K562 (cell line): ENCODE results near the gene PSAP.

ENCODE experiments used
- BACH1 ChIP-seq: fragments of 200-800 bp; sonication (Bioruptor generic); IDR thresholded peaks from 2 replicates; pipeline ENCODE4 v1.6.1; 2016; ENCODE audit warnings: missing genetic modification characterization, missing compliant biosample characterization
- CTCF ChIP-seq, 3 experiments: IDR thresholded peaks in 2 of 3; conservative IDR thresholded peaks in 1 of 3; 2 replicates each; pipeline ENCODE4 v1.5.1; 2011 to 2012; ENCODE audit warnings: low read length in 3 of 3, mild to moderate bottlenecking in 3 of 3, control low read depth in 2 of 3, improper control_type of control experiment in 1 of 3, inconsistent platforms in 1 of 3, low read depth in 1 of 3, mixed read lengths in 1 of 3, moderate library complexity in 1 of 3; ENCODE audit not compliant: insufficient read depth in 2 of 3
- GATA2 ChIP-seq: sonication (generic); formaldehyde crosslinking; IDR thresholded peaks from 2 replicates; pipeline ENCODE4 v1.4.0; 2020; ENCODE audit warnings: mild to moderate bottlenecking, missing genetic modification reagents
- KDM5B ChIP-seq: fragments of 200-600 bp; sonication (generic); IDR thresholded peaks from 2 replicates; pipeline ENCODE4 v1.6.1; 2012; ENCODE audit warnings: low read depth, mild to moderate bottlenecking, moderate library complexity, low read length, control low read depth, inconsistent platforms; ENCODE audit not compliant: insufficient replicate concordance
- TF ChIP-seq, protein P1 (sequence below): sonication (generic); IDR thresholded peaks from 2 replicates; pipeline ENCODE4 v1.6.1; 2016

DNA sequence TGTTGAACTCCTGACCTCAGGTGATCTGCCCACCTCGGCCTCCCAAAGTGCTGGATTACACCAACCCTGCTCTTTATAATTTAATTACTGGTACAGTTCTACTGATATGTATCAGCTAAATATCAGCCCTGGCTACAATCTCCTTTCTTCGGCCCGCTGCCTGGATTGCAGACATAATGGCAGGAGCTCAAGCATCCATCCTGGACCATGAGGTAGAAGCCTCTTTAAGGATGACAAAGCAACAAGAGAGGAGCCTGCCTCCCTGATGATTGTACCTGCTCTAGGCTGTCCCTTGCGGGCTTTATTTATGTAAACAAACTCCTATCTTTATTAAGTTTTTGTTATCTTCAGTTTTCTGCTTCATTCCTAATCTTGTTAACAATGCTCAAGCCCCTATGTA is 5.6 kb upstream of the PSAP start:
- TF ChIP-seq, protein P1, sequence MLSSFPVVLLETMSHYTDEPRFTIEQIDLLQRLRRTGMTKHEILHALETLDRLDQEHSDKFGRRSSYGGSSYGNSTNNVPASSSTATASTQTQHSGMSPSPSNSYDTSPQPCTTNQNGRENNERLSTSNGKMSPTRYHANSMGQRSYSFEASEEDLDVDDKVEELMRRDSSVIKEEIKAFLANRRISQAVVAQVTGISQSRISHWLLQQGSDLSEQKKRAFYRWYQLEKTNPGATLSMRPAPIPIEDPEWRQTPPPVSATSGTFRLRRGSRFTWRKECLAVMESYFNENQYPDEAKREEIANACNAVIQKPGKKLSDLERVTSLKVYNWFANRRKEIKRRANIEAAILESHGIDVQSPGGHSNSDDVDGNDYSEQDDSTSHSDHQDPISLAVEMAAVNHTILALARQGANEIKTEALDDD, result no peak
- TF ChIP-seq KDM5B (no peak), GATA2 (CRISPR knock-in tag) (no peak), CTCF (IDR thresholded peaks at IDR 0.05 in 2 of 3, conservative IDR thresholded peaks at IDR 0.05 in 1 of 3; ENCODE audit: insufficient read depth in 2 of 3, low read depth in 1 of 3, low read length in 3 of 3) (no peak), BACH1 (tag) (no peak)
